ENCODE data around the gene LARP1B. TPM values are rescaled to one million over a fixed set of nuclear protein-coding genes. Genes with fewer than 3 reads are reported as not detected.

The LARP1B gene
- total RNA-seq, 1 donor from 2014 or later = 19.9 TPM

DNA sequence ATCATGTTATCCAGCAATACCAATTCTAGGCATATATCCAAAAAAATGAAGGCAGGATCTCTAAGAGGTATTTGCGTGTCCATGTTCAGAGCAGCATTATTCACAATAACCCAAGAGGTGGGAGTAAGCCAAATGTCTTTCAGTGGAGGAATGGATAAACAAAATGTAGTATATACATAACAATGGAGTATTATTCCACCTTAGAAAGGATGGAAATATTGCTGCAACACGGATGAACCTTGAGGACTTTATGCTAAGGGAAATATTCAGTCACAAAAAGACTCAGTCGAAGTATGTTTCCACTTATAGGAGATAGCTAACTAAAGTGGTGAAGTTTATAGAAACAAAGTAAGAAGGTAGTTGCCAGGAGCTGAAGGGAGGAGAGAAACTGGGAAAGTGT, 74.3 kb downstream of the LARP1B start:
- no peak for TF ChIP-seq CTCF (IDR thresholded peaks at IDR 0.05; ENCODE audit: unreplicated experiment)
- Mint-ChIP-seq H3K4me3 (no peak overlapping the region), H3K36me3 (peaks cover 31% of the 10 kb centered on the region), H3K27ac (no peak overlapping the region), H3K9me3 (peaks cover 24% of the 10 kb centered on the region), H3K4me1 (no peaks in the 10 kb centered on the region), H3K27me3 (ENCODE audit: low read depth) (no peaks in the 10 kb centered on the region)
- no peak for DNase-seq (ENCODE audit: low spot score in 2 of 2, unreplicated experiment in 2 of 2)

- Mint-ChIP-seq H3K4me3 (no peak overlapping the region), H3K9me3 (peaks cover 28% of the 10 kb centered on the region), H3K4me1 (no peaks in the 10 kb centered on the region), H3K27ac (no peak overlapping the region), H3K36me3 (peaks cover 43% of the 10 kb centered on the region), H3K27me3 (ENCODE audit: low read depth) (no peaks in the 10 kb centered on the region)
- DNase-seq (ENCODE audit: low spot score in 2 of 2, unreplicated experiment in 2 of 2) = no peak
- TF ChIP-seq CTCF (IDR thresholded peaks at IDR 0.05; ENCODE audit: unreplicated experiment) = no peak
Observed at GRCh38 chr4:128141866-128142265, 80.8 kb downstream of the LARP1B start.

DNA sequence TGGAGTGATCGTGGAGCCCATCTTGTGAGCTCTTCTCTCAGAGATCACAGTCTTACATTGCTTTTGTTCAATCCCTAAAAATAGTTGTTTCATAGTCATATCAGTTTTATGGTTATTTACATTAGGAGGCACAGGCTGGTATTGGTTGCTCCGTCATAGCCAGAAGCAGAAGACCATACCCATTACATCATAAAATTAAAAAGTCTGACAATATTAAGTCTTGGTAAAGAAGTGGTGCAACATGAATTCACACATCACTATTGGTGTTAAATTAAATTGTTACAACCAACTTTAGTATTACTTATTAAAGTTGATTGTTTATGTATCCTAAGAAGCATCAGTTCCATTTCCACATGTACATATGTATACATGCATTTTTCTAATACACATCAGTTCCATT, 84.6 kb downstream of the LARP1B start:
- Mint-ChIP-seq H3K36me3 (peaks cover 40% of the 10 kb centered on the region), H3K4me1 (no peaks in the 10 kb centered on the region), H3K4me3 (no peak overlapping the region), H3K27ac (no peak overlapping the region), H3K27me3 (ENCODE audit: low read depth) (no peaks in the 10 kb centered on the region), H3K9me3 (peaks cover 28% of the 10 kb centered on the region)
- no peak for DNase-seq (ENCODE audit: low spot score in 2 of 2, unreplicated experiment in 2 of 2)
- TF ChIP-seq CTCF (IDR thresholded peaks at IDR 0.05; ENCODE audit: unreplicated experiment) = no peak

DNA sequence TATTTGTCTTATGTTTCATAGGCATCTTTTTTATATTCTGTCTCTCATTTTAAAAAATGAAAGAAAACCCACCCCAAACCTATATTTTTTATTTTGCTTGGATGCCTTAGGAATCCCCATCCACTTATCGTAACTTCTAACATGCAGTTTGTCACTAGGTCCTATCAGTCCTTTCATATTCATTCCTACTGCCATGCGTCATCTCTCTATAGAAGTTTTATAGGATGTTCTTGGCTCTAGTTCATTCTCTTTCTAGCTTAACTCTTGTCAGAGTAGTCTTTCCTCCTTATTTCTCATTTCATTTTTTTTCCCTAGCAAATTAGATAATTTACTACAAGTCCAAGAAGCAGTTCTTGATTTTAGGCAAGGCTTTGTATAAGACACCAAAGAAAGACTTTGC, 92.7 kb downstream of the LARP1B start:
- Mint-ChIP-seq H3K27me3 (ENCODE audit: low read depth) (no peaks in the 10 kb centered on the region), H3K4me3 (no peak overlapping the region), H3K4me1 (peaks cover 11% of the 10 kb centered on the region), H3K27ac (peak overlapping the region; percentile 67), H3K9me3 (peaks cover 17% of the 10 kb centered on the region), H3K36me3 (peaks cover 39% of the 10 kb centered on the region)
- no peak for TF ChIP-seq CTCF (IDR thresholded peaks at IDR 0.05; ENCODE audit: unreplicated experiment)
- DNase-seq (ENCODE audit: low spot score in 2 of 2, unreplicated experiment in 2 of 2) = no peak

GRCh38 chr4:128155231-128155855, 94.2 kb downstream of the LARP1B start:
- TF ChIP-seq CTCF (IDR thresholded peaks at IDR 0.05; ENCODE audit: unreplicated experiment) = no peak
- peaks cover 11% of the 10 kb centered on the region for H3K4me1 Mint-ChIP-seq
- no peak overlapping the region for H3K27ac Mint-ChIP-seq
- peaks cover 17% of the 10 kb centered on the region for H3K9me3 Mint-ChIP-seq
- peaks cover 41% of the 10 kb centered on the region for H3K36me3 Mint-ChIP-seq
- no peak for DNase-seq (ENCODE audit: low spot score in 2 of 2, unreplicated experiment in 2 of 2)
- no peaks in the 10 kb centered on the region for H3K27me3 Mint-ChIP-seq (ENCODE audit: low read depth)
- H3K4me3 Mint-ChIP-seq = no peak overlapping the region
